ENCODE data around the gene SENP6.
"Not testable (repeated sequence)": the region's sequence is repeated elsewhere in the genome, so short reads cannot be mapped to it uniquely, and the experiment has no call there.

Gene SENP6

GRCh38 chr6:75683005-75683404, 81.3 kb downstream of the SENP6 start:
- H3K9ac ChIP-seq (ENCODE audit: low read length); H3K27me3 ChIP-seq (ENCODE audit: control insufficient read depth, insufficient read depth, low read length); H3K4me3 ChIP-seq (ENCODE audit: low read length); H3K9me3 ChIP-seq (ENCODE audit: control insufficient read depth, low read depth, low read length); H3K4me1 ChIP-seq (ENCODE audit: control insufficient read depth, low read depth, low read length); H3K27ac ChIP-seq (ENCODE audit: low read length): not testable (repeated sequence)
- H3K36me3 ChIP-seq (ENCODE audit: control insufficient read depth, low read depth, low read length), result peaks cover 45% of the 10 kb centered on the region

- not testable (repeated sequence) for H3K36me3 ChIP-seq (ENCODE audit: control insufficient read depth, low read depth, low read length); H3K27ac ChIP-seq (ENCODE audit: low read length); H3K9me3 ChIP-seq (ENCODE audit: control insufficient read depth, low read depth, low read length); H3K9ac ChIP-seq (ENCODE audit: low read length); H3K27me3 ChIP-seq (ENCODE audit: control insufficient read depth, insufficient read depth, low read length); H3K4me1 ChIP-seq (ENCODE audit: control insufficient read depth, low read depth, low read length); H3K4me3 ChIP-seq (ENCODE audit: low read length)
Observed at GRCh38 chr6:75687535-75687934, 85.9 kb downstream of the SENP6 start.

- not testable (repeated sequence) for H3K27ac ChIP-seq (ENCODE audit: low read length); H3K9me3 ChIP-seq (ENCODE audit: control insufficient read depth, low read depth, low read length); H3K4me1 ChIP-seq (ENCODE audit: control insufficient read depth, low read depth, low read length); H3K9ac ChIP-seq (ENCODE audit: low read length); H3K4me3 ChIP-seq (ENCODE audit: low read length); H3K27me3 ChIP-seq (ENCODE audit: control insufficient read depth, insufficient read depth, low read length); H3K36me3 ChIP-seq (ENCODE audit: control insufficient read depth, low read depth, low read length)
Observed at GRCh38 chr6:75687937-75688336, 86.3 kb downstream of the SENP6 start.

- Histone ChIP-seq H3K36me3 (ENCODE audit: control insufficient read depth, low read depth, low read length) (peaks cover 10% of the 10 kb centered on the region), H3K9me3 (ENCODE audit: control insufficient read depth, low read depth, low read length) (no peaks in the 10 kb centered on the region), H3K4me1 (ENCODE audit: control insufficient read depth, low read depth, low read length) (no peaks in the 10 kb centered on the region), H3K27me3 (ENCODE audit: control insufficient read depth, insufficient read depth, low read length) (no peaks in the 10 kb centered on the region), H3K27ac (ENCODE audit: low read length) (no peak overlapping the region), H3K4me3 (ENCODE audit: low read length) (no peak overlapping the region), H3K9ac (ENCODE audit: low read length) (no peak overlapping the region)
Observed at GRCh38 chr6:75689576-75689975, 87.9 kb downstream of the SENP6 start.

- H3K9ac ChIP-seq (ENCODE audit: low read length), result no peak overlapping the region
- H3K36me3 ChIP-seq (ENCODE audit: control insufficient read depth, low read depth, low read length), result peaks cover 13% of the 10 kb centered on the region
- no peak overlapping the region for H3K4me3 ChIP-seq (ENCODE audit: low read length)
- no peak overlapping the region for H3K27ac ChIP-seq (ENCODE audit: low read length)
- no peaks in the 10 kb centered on the region for H3K27me3 ChIP-seq (ENCODE audit: control insufficient read depth, insufficient read depth, low read length)
- H3K9me3 ChIP-seq (ENCODE audit: control insufficient read depth, low read depth, low read length), result no peaks in the 10 kb centered on the region
- H3K4me1 ChIP-seq (ENCODE audit: control insufficient read depth, low read depth, low read length), result no peaks in the 10 kb centered on the region
Observed at GRCh38 chr6:75691012-75691411, 89.3 kb downstream of the SENP6 start.

GRCh38 chr6:75693534-75693933, 91.9 kb downstream of the SENP6 start:
- Histone ChIP-seq H3K27ac (ENCODE audit: low read length) (no peak overlapping the region), H3K27me3 (ENCODE audit: control insufficient read depth, insufficient read depth, low read length) (no peaks in the 10 kb centered on the region), H3K9me3 (ENCODE audit: control insufficient read depth, low read depth, low read length) (no peaks in the 10 kb centered on the region), H3K9ac (ENCODE audit: low read length) (no peak overlapping the region), H3K4me1 (ENCODE audit: control insufficient read depth, low read depth, low read length) (no peaks in the 10 kb centered on the region), H3K36me3 (ENCODE audit: control insufficient read depth, low read depth, low read length) (peaks cover 33% of the 10 kb centered on the region), H3K4me3 (ENCODE audit: low read length) (no peak overlapping the region)

- no peak overlapping the region for H3K27ac ChIP-seq (ENCODE audit: low read length)
- H3K4me3 ChIP-seq (ENCODE audit: low read length), result no peak overlapping the region
- H3K27me3 ChIP-seq (ENCODE audit: control insufficient read depth, insufficient read depth, low read length), result no peaks in the 10 kb centered on the region
- H3K36me3 ChIP-seq (ENCODE audit: control insufficient read depth, low read depth, low read length), result peaks cover 33% of the 10 kb centered on the region
- no peaks in the 10 kb centered on the region for H3K9me3 ChIP-seq (ENCODE audit: control insufficient read depth, low read depth, low read length)
- no peaks in the 10 kb centered on the region for H3K4me1 ChIP-seq (ENCODE audit: control insufficient read depth, low read depth, low read length)
- H3K9ac ChIP-seq (ENCODE audit: low read length), result no peak overlapping the region
Observed at GRCh38 chr6:75694406-75694805, 92.7 kb downstream of the SENP6 start.

GRCh38 chr6:75708334-75708733, 106.7 kb downstream of the SENP6 start:
- H3K4me1 ChIP-seq (ENCODE audit: control insufficient read depth, low read depth, low read length); H3K27me3 ChIP-seq (ENCODE audit: control insufficient read depth, insufficient read depth, low read length); H3K27ac ChIP-seq (ENCODE audit: low read length); H3K4me3 ChIP-seq (ENCODE audit: low read length); H3K9me3 ChIP-seq (ENCODE audit: control insufficient read depth, low read depth, low read length); H3K9ac ChIP-seq (ENCODE audit: low read length): not testable (repeated sequence)
- peaks cover 37% of the 10 kb centered on the region for H3K36me3 ChIP-seq (ENCODE audit: control insufficient read depth, low read depth, low read length)

GRCh38 chr6:75711173-75711572, 109.5 kb downstream of the SENP6 start:
- Histone ChIP-seq H3K27me3 (ENCODE audit: control insufficient read depth, insufficient read depth, low read length) (no peaks in the 10 kb centered on the region), H3K9me3 (ENCODE audit: control insufficient read depth, low read depth, low read length) (no peaks in the 10 kb centered on the region), H3K4me3 (ENCODE audit: low read length) (no peak overlapping the region), H3K4me1 (ENCODE audit: control insufficient read depth, low read depth, low read length) (no peaks in the 10 kb centered on the region), H3K27ac (ENCODE audit: low read length) (no peak overlapping the region), H3K36me3 (ENCODE audit: control insufficient read depth, low read depth, low read length) (peaks cover 62% of the 10 kb centered on the region), H3K9ac (ENCODE audit: low read length) (no peak overlapping the region)

- Histone ChIP-seq H3K27me3 (ENCODE audit: control insufficient read depth, insufficient read depth, low read length) (no peaks in the 10 kb centered on the region), H3K36me3 (ENCODE audit: control insufficient read depth, low read depth, low read length) (peaks cover 23% of the 10 kb centered on the region), H3K9me3 (ENCODE audit: control insufficient read depth, low read depth, low read length) (no peaks in the 10 kb centered on the region), H3K27ac (ENCODE audit: low read length) (no peak overlapping the region), H3K9ac (ENCODE audit: low read length) (no peak overlapping the region), H3K4me3 (ENCODE audit: low read length) (no peak overlapping the region), H3K4me1 (ENCODE audit: control insufficient read depth, low read depth, low read length) (no peaks in the 10 kb centered on the region)
Observed at GRCh38 chr6:75719133-75719532, 117.5 kb downstream of the SENP6 start.

GRCh38 chr6:75723382-75723781, 121.7 kb downstream of the SENP6 start:
- Histone ChIP-seq H3K9me3 (ENCODE audit: control insufficient read depth, low read depth, low read length) (no peaks in the 10 kb centered on the region), H3K27ac (ENCODE audit: low read length) (no peak overlapping the region), H3K4me3 (ENCODE audit: low read length) (no peak overlapping the region), H3K36me3 (ENCODE audit: control insufficient read depth, low read depth, low read length) (no peaks in the 10 kb centered on the region), H3K27me3 (ENCODE audit: control insufficient read depth, insufficient read depth, low read length) (no peaks in the 10 kb centered on the region), H3K4me1 (ENCODE audit: control insufficient read depth, low read depth, low read length) (no peaks in the 10 kb centered on the region), H3K9ac (ENCODE audit: low read length) (no peak overlapping the region)

- Histone ChIP-seq H3K27me3 (ENCODE audit: control insufficient read depth, insufficient read depth, low read length) (no peaks in the 10 kb centered on the region), H3K9me3 (ENCODE audit: control insufficient read depth, low read depth, low read length) (no peaks in the 10 kb centered on the region), H3K36me3 (ENCODE audit: control insufficient read depth, low read depth, low read length) (no peaks in the 10 kb centered on the region), H3K4me1 (ENCODE audit: control insufficient read depth, low read depth, low read length) (no peaks in the 10 kb centered on the region), H3K4me3 (ENCODE audit: low read length) (no peak overlapping the region), H3K9ac (ENCODE audit: low read length) (no peak overlapping the region), H3K27ac (ENCODE audit: low read length) (no peak overlapping the region)
Observed at GRCh38 chr6:75727206-75727605, 125.5 kb downstream of the SENP6 start.

- not testable (repeated sequence) for H3K9me3 ChIP-seq (ENCODE audit: control insufficient read depth, low read depth, low read length); H3K27me3 ChIP-seq (ENCODE audit: control insufficient read depth, insufficient read depth, low read length); H3K36me3 ChIP-seq (ENCODE audit: control insufficient read depth, low read depth, low read length); H3K4me1 ChIP-seq (ENCODE audit: control insufficient read depth, low read depth, low read length); H3K27ac ChIP-seq (ENCODE audit: low read length); H3K9ac ChIP-seq (ENCODE audit: low read length); H3K4me3 ChIP-seq (ENCODE audit: low read length)
Observed at GRCh38 chr6:75731029-75731428, 129.3 kb downstream of the SENP6 start.

Data from iPS-18a (cell line).